Ovary (tissue), 3 donors: Measurements from ENCODE around the gene EPRS1.

Source experiments
- EP300 ChIP-seq: sonication (generic); formaldehyde crosslinking; IDR thresholded peaks from one replicate; pipeline ENCODE4 v1.6.1; 2017; ENCODE audit warnings: antibody characterized with exemption
- TF ChIP-seq, protein P1 (sequence below), 3 donors: fragments of 450-650 bp in 2 of 3; fragments of 200-600 bp in 1 of 3; IDR thresholded peaks; one replicate each; pipeline versions ENCODE4 v1.5.1 to v1.8.0; 2016 to 2022; ENCODE audit warnings: antibody characterized with exemption in 3 of 3, mild to moderate bottlenecking in 1 of 3
- donor health status: DM: no; HTN: no; CAD: no.

DNA sequence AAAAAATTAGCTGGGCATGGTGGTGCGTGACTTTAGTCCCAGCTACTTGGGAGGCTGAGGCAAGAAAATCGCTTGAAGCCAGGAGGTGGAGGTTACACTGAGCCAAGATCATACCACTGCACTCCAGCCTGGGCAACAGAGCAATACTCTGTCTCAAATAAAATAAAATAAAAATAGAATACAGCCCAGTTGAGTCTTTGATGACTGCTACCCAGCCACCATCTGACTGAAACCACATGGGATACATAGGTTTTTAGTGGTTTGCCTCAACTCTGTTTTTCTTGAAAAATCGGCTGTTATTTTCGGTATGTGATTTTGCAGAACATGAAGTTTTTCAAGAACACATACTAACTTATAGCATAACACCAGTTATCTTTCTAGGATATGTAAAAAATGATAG is 46.5 kb downstream of the EPRS1 start:
- TF ChIP-seq, protein P1, sequence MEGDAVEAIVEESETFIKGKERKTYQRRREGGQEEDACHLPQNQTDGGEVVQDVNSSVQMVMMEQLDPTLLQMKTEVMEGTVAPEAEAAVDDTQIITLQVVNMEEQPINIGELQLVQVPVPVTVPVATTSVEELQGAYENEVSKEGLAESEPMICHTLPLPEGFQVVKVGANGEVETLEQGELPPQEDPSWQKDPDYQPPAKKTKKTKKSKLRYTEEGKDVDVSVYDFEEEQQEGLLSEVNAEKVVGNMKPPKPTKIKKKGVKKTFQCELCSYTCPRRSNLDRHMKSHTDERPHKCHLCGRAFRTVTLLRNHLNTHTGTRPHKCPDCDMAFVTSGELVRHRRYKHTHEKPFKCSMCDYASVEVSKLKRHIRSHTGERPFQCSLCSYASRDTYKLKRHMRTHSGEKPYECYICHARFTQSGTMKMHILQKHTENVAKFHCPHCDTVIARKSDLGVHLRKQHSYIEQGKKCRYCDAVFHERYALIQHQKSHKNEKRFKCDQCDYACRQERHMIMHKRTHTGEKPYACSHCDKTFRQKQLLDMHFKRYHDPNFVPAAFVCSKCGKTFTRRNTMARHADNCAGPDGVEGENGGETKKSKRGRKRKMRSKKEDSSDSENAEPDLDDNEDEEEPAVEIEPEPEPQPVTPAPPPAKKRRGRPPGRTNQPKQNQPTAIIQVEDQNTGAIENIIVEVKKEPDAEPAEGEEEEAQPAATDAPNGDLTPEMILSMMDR (IDR thresholded peaks at IDR 0.05): no peak
- no peak for TF ChIP-seq EP300
